GM10266 (cell line): ENCODE data around the gene MFSD1.

Source experiments
- DNase-seq: peaks from one replicate; pipeline ENCODE4 v3.0.0; 2012; ENCODE audit errors: extremely low spot score
- TF ChIP-seq, protein P1 (sequence below): IDR thresholded peaks from 2 replicates; pipeline ENCODE4 v1.5.1; 2012; ENCODE audit warnings: mild to moderate bottlenecking, low read depth; ENCODE audit not compliant: control insufficient read depth, insufficient read depth; ENCODE audit errors: missing control alignments

The MFSD1 gene

DNA sequence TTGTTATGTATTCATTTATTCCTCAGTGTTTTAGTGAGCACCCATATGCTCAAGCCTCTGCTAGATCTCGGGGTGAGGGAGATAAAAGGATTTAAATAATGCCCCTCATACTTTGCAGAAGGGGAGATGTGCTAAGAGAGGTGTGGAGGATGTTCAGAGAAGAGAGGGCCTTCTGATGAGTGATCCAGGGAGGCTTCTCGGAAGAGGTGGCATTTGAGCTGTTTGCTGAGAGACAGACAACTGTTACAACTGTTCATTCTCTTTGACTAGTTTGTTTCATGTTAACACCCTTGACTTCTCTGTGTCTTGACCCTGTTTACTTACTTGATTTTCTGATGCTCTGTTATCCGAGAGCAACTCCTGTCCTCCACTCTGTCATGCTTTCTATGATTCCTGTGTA lies 34.5 kb downstream of the MFSD1 start:
- TF ChIP-seq, protein P1, sequence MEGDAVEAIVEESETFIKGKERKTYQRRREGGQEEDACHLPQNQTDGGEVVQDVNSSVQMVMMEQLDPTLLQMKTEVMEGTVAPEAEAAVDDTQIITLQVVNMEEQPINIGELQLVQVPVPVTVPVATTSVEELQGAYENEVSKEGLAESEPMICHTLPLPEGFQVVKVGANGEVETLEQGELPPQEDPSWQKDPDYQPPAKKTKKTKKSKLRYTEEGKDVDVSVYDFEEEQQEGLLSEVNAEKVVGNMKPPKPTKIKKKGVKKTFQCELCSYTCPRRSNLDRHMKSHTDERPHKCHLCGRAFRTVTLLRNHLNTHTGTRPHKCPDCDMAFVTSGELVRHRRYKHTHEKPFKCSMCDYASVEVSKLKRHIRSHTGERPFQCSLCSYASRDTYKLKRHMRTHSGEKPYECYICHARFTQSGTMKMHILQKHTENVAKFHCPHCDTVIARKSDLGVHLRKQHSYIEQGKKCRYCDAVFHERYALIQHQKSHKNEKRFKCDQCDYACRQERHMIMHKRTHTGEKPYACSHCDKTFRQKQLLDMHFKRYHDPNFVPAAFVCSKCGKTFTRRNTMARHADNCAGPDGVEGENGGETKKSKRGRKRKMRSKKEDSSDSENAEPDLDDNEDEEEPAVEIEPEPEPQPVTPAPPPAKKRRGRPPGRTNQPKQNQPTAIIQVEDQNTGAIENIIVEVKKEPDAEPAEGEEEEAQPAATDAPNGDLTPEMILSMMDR: no peak
- DNase-seq: no peak

DNA sequence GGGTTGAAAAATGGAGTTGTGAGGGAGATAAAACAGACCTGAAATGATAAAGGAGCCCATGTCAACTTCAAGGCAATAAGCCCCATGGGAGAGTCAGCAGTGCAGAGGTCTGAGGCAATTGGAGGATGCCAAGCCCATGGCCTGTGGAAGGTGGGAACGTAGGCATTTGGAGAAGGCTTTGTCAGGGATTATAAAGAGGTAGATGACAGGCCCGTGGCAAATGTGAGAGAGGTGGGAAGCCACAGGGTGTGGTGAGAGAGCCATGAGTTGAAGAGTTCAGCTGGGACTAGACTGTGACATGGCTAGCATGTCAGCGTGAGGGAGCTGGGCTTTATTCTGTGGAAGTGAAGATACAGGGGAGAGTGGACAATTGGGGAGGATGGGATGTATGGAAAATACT lies 35.4 kb downstream of the MFSD1 start:
- TF ChIP-seq, protein P1: no peak
- no peak for DNase-seq

DNA sequence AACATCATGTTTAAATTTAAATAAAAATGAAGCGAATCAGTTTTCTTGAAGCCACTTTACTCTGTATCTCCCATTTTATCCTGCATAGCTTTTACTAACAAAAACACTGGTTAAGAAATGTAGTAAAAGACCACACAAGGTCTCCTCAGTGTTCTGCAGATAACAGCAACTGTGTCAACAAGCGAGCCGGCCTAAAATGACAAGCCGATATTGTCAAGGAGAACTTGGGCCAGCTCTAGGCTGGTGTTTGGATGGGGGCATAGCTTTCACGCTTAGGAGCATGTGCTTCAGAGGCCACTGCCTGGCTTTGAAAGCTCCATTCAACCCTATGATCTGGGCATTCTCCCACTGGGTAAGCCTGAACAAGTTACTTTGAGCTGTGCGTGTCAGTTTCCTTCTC lies 38.1 kb downstream of the MFSD1 start:
- DNase-seq: no peak
- TF ChIP-seq, protein P1: no peak

DNA sequence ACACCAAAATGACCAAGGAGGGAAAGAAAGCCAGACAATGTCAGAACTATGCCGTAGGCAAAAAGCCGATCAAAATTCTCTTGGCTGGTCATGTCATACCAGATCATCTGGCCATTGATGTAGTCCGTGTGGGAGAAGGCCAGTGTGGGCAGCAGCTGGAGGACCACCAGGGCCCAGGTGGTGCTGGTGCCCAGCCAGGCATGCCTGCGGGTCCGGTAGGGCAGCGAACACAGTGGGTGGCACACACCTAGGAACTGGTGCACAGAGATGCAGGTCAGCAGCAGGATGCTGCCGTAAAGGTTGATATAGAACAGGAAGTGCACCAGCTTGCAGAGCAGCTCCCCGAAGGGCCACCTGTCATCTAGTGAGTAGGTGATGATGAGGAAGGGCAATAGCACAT lies 39.5 kb downstream of the MFSD1 start:
- TF ChIP-seq, protein P1: no peak
- no peak for DNase-seq

DNA sequence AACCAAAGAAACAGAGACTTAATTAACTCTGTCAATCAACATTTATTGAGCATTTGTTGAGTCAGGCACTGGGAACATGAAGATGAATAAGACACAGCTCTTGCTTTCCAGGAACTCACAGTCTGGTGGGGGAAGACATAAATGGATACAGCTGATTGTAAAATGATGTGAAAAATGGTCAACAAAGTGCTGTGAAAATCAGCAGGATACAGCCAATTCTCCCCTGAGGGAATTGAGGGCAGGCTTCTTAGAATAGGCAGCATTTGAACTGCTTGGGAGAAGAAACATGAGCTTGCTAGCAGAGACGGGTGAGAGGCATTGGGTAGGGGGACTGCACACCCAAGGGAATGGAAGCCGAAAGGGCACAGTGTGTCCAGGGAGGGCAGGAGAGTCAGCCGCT lies 41.1 kb downstream of the MFSD1 start:
- no peak for DNase-seq

DNA sequence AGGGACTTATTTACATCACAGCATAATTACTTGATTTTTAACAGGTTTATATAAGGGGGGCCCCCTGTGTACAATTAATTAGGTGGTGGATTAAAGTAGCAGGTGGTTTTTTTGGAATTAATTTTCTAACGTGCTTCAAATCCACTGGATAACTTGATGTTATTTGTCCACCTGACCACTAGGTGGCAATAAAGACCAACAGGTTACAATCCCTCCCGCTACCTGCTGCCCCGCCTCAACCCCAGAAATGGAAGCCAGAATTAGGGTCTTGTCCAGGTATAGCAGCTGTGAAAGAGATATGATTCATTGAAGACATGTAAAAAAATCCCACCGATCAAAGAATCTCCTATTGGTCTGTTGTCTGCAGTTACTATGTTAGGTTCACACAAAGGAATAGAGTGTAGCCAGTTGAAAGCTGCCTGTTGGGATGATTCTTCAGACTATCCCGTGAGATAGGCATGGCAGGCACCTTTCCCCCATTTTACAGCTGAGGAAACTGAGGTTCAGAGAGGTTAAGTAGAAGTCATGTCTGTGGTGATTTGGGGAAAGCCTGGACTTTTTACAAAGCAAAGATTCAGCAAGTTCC lies 44.0 kb downstream of the MFSD1 start:
- TF ChIP-seq, protein P1: peak; percentile 76
- DNase-seq: peak; percentile 59

More for the DNA sequence above, 41.1 kb downstream of the MFSD1 start:
- TF ChIP-seq, protein P1: no peak

DNA sequence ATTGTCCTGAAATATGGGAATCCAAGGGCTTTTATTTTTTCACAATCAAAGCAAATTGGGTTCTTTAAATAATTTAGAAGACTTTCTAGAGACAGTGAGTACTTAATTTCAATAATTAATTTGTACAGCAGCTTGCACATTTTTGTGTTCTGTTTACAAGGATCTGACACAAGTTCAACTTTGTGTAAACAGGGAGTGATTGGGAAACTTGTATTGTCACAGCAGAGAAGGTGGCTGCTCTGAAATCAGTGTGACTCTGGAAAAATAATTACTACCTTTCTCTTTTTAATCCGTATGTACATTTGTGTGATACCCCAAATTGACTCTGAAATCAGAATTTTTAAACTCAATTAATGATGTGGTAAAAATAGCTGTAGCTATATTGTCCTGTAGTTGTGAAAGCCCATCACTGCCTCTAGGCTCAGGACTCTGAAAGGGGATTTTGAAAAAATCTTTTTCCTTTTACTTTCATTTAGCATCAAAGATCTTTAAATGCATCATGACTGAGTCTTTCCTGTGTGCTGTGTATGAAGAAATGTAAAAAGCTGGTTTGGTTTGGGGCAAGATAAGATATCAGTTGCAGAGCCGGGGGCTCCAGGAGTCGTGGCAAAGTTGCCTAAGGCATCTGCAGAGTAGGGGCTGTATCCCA lies 45.1 kb downstream of the MFSD1 start:
- DNase-seq: peak; percentile 42
- TF ChIP-seq, protein P1: no peak
